HEK293 (cell line): ENCODE results near the gene ALG11.

Experiments used
- CTCF ChIA-PET: fragments of 350-600 bp; formaldehyde crosslinking; extraction: SDS; loops from one replicate; lab custom pipeline; 2021; ENCODE audit warnings: antibody characterized with exemption; lab: Yijun Ruan, JAX
- POLR2A ChIA-PET: fragments of 300-600 bp; formaldehyde crosslinking; extraction: SDS; loops from one replicate; lab custom pipeline; 2020; ENCODE audit warnings: antibody characterized with exemption, inconsistent platforms; lab: Yijun Ruan, JAX
- H3K27ac ChIP-seq: fragments of 200-500 bp; sonication (Bioruptor generic); 2 replicates; pipeline ENCODE4 v1.5.1; 2014; ENCODE audit warnings: low read depth, low read length, control low read depth, inconsistent platforms; ENCODE audit errors: extremely low read depth
- H3K36me3 ChIP-seq, 2 experiments: fragments of 200-500 bp in 1 of 2; sonication (Bioruptor generic) in 1 of 2; 1 replicate in 1 of 2; 2 replicates in 1 of 2; pipeline ENCODE4 v1.5.1; 2014 to 2017; ENCODE audit warnings: inconsistent platforms in 2 of 2, low read length in 2 of 2; ENCODE audit not compliant: control insufficient read depth in 2 of 2, insufficient read depth in 1 of 2
- H3K4me1 ChIP-seq: fragments of 200-500 bp; sonication (Bioruptor generic); 2 replicates; pipeline ENCODE4 v1.5.1; 2014; ENCODE audit warnings: mild to moderate bottlenecking, low read length, inconsistent platforms; ENCODE audit not compliant: control insufficient read depth, insufficient read depth
- H3K4me3 ChIP-seq: 2 replicates; pipeline ENCODE4 v1.5.1; 2011; ENCODE audit warnings: low read depth, mild to moderate bottlenecking, control low read depth, low read length, moderate library complexity
- H3K9me3 ChIP-seq: fragments of 200-500 bp; sonication (Bioruptor generic); 2 replicates; pipeline ENCODE4 v1.5.1; 2014; ENCODE audit warnings: low read depth, low read length, inconsistent platforms; ENCODE audit not compliant: control insufficient read depth, insufficient read depth
- GLIS2 ChIP-seq: fragments of 450-650 bp; formaldehyde crosslinking; IDR thresholded peaks from 2 replicates; pipeline ENCODE4 v1.5.1; 2016; ENCODE audit warnings: missing biosample characterization, missing genetic modification characterization
- PRDM1 ChIP-seq: fragments of 450-650 bp; formaldehyde crosslinking; IDR thresholded peaks from 2 replicates; pipeline ENCODE4; 2016; ENCODE audit warnings: missing biosample characterization, missing genetic modification characterization
- PRDM10 ChIP-seq: fragments of 450-650 bp; formaldehyde crosslinking; IDR thresholded peaks from 2 replicates; pipeline ENCODE4 v1.5.1; 2016; ENCODE audit warnings: missing biosample characterization, missing genetic modification characterization
- REST ChIP-seq: fragments of 450-650 bp; formaldehyde crosslinking; IDR thresholded peaks from 2 replicates; pipeline ENCODE4 v1.5.1; 2016; ENCODE audit warnings: missing biosample characterization, missing genetic modification characterization
- ZBTB21 ChIP-seq: fragments of 450-650 bp; formaldehyde crosslinking; IDR thresholded peaks from 2 replicates; pipeline ENCODE4 v1.5.1; 2017; ENCODE audit warnings: missing biosample characterization, missing genetic modification characterization
- ZBTB49 ChIP-seq: fragments of 450-650 bp; formaldehyde crosslinking; IDR thresholded peaks from 2 replicates; pipeline ENCODE4 v1.5.1; 2016; ENCODE audit warnings: missing biosample characterization, missing genetic modification characterization, low read depth
- ZBTB6 ChIP-seq: fragments of 450-650 bp; formaldehyde crosslinking; IDR thresholded peaks from 2 replicates; pipeline ENCODE4 v1.5.1; 2017; ENCODE audit warnings: missing biosample characterization, missing genetic modification characterization
- ZBTB7A ChIP-seq: fragments of 450-650 bp; formaldehyde crosslinking; IDR thresholded peaks from 2 replicates; pipeline ENCODE4 v1.5.1; 2016; ENCODE audit warnings: low read depth, missing biosample characterization, missing genetic modification characterization
- ZEB2 ChIP-seq: fragments of 450-650 bp; formaldehyde crosslinking; IDR thresholded peaks from 2 replicates; pipeline ENCODE4 v1.5.1; 2016; ENCODE audit warnings: missing biosample characterization, missing genetic modification characterization
- ZNF10 ChIP-seq: fragments of 450-650 bp; formaldehyde crosslinking; IDR thresholded peaks from 2 replicates; pipeline ENCODE4 v1.5.1; 2017; ENCODE audit warnings: missing biosample characterization, missing genetic modification characterization
- ZNF26 ChIP-seq: fragments of 450-650 bp; formaldehyde crosslinking; IDR thresholded peaks from 2 replicates; pipeline ENCODE4 v1.5.1; 2016; ENCODE audit warnings: missing biosample characterization, missing genetic modification characterization
- ZNF600 ChIP-seq: fragments of 450-650 bp; formaldehyde crosslinking; IDR thresholded peaks from 2 replicates; pipeline ENCODE4 v1.5.1; 2016; ENCODE audit warnings: missing biosample characterization, missing genetic modification characterization
- ZNF660 ChIP-seq: fragments of 450-650 bp; IDR thresholded peaks from 2 replicates; pipeline ENCODE4 v1.5.1; 2018; ENCODE audit warnings: missing biosample characterization, mild to moderate bottlenecking, missing genetic modification characterization
- ZNF776 ChIP-seq: fragments of 450-650 bp; formaldehyde crosslinking; IDR thresholded peaks from 2 replicates; pipeline ENCODE4 v1.5.0; 2017; ENCODE audit warnings: missing biosample characterization, missing genetic modification characterization, borderline replicate concordance

ALG11 gene

GRCh38 chr13:51997641-51998330 lies 14.4 kb upstream of the ALG11 start (continued):
- no peak for TF ChIP-seq ZNF26 (tag by site-specific recombination)
- no peak for TF ChIP-seq ZEB2 (tag by site-specific recombination)
- no peak for TF ChIP-seq ZBTB49 (tag by site-specific recombination)
- TF ChIP-seq ZNF776 (tag by site-specific recombination): no peak
- TF ChIP-seq PRDM10 (tag by site-specific recombination): 0 out of 2 replicates have a peak, but pooled peaks have one; percentile 15
- no peak for TF ChIP-seq ZNF660 (tag by site-specific recombination)

GRCh38 chr13:51998723-51999509 lies 13.3 kb upstream of the ALG11 start:
- CTCF ChIA-PET: interaction anchor here (1.0 to 1.4 kb wide), 2 partner anchors 9 to 129 kb away, joined by 3 read pairs; no protein-coding TSS in a partner anchor

GRCh38 chr13:51999510-51999911 lies 12.7 kb upstream of the ALG11 start:
- ChIA-PET POLR2A (no interaction called here), CTCF (interaction anchor here (1.0 to 2.6 kb wide), 3 partner anchors 9 to 128 kb away, joined by 3 to 16 read pairs (median 3); no protein-coding TSS in a partner anchor)
- H3K9me3 ChIP-seq: no peaks in the 10 kb centered on the region
- no peaks in the 10 kb centered on the region for H3K36me3 ChIP-seq
- H3K4me3 ChIP-seq: no peak overlapping the region
- peaks cover 14% of the 10 kb centered on the region for H3K4me1 ChIP-seq
- H3K27ac ChIP-seq: no peak overlapping the region
- TF ChIP-seq ZNF600 (tag by site-specific recombination) (peak; percentile 72), PRDM1 (tag by site-specific recombination) (peak; percentile 64), ZBTB6 (tag by site-specific recombination) (no peak), REST (tag by site-specific recombination) (peak; percentile 50; the same call in 1 of the 2 replicates)
- TF ChIP-seq, all 188 proteins: peak for 3

More at GRCh38 chr13:51998723-51999509, 13.3 kb upstream of the ALG11 start:
- POLR2A ChIA-PET: no interaction called here
- H3K4me3 ChIP-seq: no peak overlapping the region
- H3K4me1 ChIP-seq: peaks cover 14% of the 10 kb centered on the region
- no peaks in the 10 kb centered on the region for H3K36me3 ChIP-seq
- no peaks in the 10 kb centered on the region for H3K9me3 ChIP-seq
- no peak for TF ChIP-seq ZBTB21 (tag by site-specific recombination)
- TF ChIP-seq ZNF10 (tag by site-specific recombination): no peak
- TF ChIP-seq GLIS2: no peak
- no peak for TF ChIP-seq ZBTB7A (tag by site-specific recombination)
- TF ChIP-seq, all 188 proteins: peak for 0
- H3K27ac ChIP-seq: no peak overlapping the region
